ENCODE measurements around the gene MINDY4.
A peak's percentile ranks its signal among the peaks of the same experiment; 100 is the strongest.

Gene MINDY4

DNA sequence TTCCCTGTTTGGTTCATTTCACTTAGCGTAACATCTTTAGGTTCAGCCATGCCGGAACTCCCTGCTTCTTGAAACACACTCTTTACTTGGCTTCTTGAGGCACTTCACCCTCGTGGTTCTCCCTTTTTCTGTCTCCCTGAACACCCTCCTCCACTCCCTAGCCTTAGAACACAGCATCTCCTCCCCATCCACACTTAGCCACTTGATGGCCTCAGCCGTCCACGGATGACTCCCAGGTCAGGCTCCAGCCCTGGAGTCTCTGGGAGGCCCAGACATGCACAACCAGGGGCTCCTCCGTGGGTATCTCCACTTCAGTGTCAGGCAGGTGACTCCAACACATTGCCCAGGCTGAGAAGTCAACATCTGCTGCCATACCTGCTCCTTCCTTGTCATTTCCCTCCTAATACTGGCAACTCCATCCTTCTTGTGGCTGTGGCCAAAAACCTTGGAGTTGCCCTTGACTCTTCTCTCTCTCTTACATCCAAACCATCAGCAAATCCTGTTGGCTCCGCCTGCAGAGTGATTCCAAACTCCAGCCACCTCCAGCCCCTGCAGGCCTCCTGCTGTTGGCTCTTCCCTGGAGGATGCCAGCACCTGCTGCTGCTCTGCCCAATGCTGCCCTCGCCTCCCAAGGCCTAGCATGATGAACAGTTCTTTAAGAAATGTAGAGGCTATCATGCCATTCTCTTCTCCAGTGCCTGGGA, 27.7 kb upstream of the MINDY4 start:
- peak; percentile 45 for DNase-seq

GRCh38 chr7:30744075-30744417, 27.2 kb upstream of the MINDY4 start:
- DNase-seq: no peak

DNA sequence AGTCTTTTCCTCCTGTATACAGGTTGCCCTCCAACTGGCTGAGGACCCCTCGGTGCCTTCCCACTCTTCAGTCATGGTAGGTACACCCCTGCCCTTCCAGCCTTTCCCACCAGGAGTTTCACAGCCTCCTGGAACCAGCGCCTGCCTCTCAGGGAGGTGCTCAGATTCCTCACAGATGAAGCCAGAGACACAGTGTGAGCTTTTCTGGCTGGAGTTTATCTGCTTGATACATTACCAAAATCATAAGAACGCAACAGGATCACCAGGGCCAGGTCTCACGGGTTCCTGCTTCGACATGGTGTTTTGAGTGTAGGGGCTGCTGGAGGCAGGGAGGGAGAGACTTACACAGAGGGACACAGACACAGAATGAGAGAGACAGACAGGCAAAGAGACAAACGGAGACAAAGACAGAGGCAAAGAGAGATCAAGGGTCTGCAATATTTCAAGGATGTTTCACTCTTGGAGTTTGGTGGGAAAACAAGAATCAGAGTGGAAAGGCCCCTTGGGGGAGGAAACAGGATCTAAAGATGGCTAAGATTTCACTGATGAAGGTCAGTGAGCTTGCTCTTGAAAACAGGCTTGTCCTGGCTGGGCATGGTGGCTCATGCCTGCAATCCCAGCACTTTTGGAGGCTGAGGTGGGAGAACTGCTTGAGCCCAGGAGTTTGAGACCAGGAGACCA, 25.8 kb upstream of the MINDY4 start:
- DNase-seq: no peak

GRCh38 chr7:30750010-30750409, 21.2 kb upstream of the MINDY4 start:
- no peak for DNase-seq

GRCh38 chr7:30750683-30751650, 20.2 kb upstream of the MINDY4 start:
- DNase-seq: no peak

DNA sequence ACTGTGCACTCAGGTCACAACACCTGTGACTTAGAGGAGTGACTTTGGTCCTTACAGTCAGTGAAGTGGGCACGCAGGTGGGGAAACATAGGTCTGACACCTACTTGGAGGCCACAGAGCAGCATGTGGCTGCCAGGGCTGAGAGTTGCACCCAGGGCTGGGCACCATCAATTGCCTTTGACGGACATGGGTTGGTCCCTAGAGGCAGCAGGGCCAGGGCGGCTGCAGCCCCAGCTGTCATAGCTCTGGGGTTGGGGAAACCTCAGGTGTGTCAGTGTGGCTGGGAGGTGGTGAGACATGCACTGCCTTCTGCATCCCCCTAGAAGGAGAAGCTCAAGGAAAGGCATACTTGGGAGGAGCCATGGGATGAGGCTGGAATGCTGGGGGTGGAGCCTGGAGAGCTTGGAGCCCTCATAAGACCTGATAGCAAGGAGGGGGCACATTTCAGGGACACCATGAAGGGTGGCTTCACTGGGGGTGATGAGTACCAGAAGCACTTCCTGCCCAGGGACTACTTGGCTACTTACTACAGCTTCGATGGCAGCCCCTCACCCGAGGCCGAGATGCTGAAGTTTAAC, 19.4 kb upstream of the MINDY4 start, which contains the start of gene INMT:
Gene INMT, plus strand, starts transcription at position 440 of the 578 bp plus-strand sequence. Its CDS starts 16 bp downstream, at position 456.
- no peak for DNase-seq

DNA sequence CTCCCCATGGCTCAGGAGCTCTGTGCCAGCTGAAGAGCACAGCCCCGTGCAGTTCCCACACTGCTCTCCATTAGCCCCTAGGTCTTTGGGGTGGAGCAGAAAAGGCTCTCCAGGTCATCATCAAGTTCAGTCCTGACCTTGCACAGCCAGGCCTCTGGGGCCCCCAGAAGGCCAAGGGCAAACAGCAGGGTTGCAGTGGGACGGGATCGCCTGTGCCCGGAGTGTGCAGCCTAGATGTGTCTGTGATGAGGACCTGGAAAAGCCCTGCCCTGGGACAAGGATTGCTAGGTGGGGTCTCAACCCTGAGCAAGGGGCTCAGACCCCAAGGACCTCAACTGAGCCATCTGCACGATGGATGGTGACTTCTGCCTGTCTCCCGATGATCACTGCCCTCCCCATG, 18.7 kb upstream of the MINDY4 start:
- no peak for DNase-seq

DNA sequence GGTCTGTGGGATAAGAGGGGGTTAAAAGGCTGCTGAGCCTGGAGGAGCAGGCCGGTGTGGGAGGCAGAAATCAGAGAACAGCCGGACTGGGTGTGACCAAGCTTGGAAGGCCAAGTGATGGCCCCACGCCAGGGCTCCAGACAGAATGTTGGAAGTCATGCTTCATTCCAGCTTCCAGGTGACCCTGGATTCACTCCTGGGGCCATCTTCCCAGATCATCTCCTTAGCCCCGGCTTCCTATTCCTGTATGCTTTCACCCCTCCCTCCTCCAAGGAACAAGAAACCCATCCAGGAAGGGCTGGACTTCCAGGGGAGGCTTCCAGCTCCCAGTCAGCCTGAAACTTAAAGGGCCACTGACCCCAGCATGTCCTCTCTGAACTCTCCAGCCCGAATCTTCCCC, 18.2 kb upstream of the MINDY4 start:
- DNase-seq: no peak

DNA sequence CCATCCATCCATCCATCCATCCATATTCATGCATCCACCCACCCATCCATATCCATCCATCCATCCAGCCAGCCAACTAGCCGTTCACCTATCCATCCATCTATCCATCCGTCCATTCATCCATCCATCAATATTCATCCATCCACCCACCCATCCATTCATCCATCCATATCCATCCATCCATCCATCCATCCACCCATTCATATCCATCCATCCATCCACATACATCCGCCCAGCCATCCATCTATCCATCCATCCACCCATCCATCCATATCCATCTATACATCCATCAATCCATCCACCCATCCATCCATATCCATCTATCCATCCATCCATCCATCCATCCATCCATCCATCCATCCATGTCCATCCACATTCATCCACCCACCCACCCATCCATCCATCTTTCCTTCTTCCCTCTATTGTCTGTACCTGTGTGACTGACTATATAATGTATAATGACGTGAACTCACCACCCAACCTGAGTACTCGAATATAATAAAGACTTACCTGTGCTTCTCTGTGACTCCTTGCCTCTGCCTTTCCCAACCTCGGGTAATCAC, 16.8 kb upstream of the MINDY4 start:
- DNase-seq: no peak

GRCh38 chr7:30755384-30756154, 15.6 kb upstream of the MINDY4 start:
- DNase-seq: peak; percentile 68

DNA sequence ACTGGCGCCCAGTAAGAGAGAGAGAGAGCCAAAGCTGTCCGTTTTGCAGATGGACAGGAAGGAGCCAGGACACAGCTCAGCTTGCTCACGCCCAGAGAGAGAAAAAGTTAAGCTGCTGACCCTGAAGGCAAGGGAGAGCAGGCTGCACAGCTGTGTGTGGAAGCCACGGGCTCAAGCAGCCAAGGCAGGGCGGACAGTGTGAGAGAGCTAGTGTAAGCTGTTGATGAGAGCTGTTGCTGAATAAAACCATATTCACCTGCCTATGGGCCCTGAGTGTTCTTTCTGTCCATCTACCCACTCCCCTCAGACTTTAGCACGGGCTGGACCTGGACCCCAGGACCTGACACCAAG, 13.9 kb upstream of the MINDY4 start:
- no peak for DNase-seq

- DNase-seq: no peak
Measured at GRCh38 chr7:30760514-30761213, 10.6 kb upstream of the MINDY4 start.

- no peak for DNase-seq
Measured at GRCh38 chr7:30761214-30762156, 9.7 kb upstream of the MINDY4 start.

DNA sequence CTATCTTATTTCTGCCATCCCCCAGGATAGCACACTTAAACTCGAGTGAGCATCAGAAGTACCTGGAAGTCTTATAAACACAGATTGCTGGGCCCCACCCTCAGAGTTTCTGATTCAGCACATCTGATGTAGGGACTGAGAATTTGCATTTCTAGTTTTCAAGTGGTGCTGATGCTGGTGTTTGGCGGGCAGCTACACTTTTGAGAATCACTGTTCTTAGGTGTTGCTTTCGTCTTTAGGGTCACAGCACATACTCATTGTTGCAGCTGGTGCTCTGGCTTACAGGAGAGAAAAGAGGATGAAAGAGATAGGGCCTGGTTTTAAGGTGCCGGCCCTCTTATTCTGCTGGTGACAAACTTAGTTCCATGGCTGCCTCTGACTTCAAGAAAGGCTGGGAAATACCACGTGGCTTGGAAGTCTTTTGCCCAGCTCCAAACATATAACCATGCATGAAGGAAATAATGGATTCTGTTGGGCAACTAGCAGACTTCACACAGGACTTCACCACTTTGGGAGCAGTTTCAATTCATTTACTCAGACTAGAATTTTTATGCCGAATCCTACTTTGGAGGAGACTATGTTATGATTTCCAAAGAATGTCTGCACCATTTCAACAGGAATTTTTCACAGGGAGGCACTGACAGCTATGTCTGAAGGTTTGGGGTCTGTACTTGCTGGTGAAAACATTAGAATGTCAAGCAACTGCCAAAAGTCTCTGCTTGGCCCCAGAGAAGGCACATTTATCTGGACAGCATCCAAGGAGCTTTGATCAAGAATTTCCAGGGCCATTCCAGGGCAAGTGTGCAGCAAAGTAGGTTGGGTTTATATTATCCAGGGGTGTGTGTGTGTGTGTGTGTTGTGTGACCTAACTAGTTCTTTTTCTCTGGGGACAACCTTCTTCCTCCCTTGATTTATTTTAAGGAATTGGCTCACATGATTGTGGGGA, 6.9 kb upstream of the MINDY4 start:
- no peak for DNase-seq

GRCh38 chr7:30765408-30765807, 5.8 kb upstream of the MINDY4 start:
- no peak for DNase-seq

GRCh38 chr7:30770845-30771173, 408 bp upstream of the MINDY4 start:
- DNase-seq: no peak

- DNase-seq: peak; percentile 74
Measured at GRCh38 chr7:30771880-30772425, 736 bp downstream of the MINDY4 start.

- DNase-seq: no peak
Measured at GRCh38 chr7:30772984-30773383, 1.8 kb downstream of the MINDY4 start.

- DNase-seq: no peak
Measured at GRCh38 chr7:30775992-30776391, 4.8 kb downstream of the MINDY4 start.

Measured in DMS53 (cell line).